SK-N-SH (cell line): ENCODE data around the gene RPA4.

Experiments
- CTCF ChIP-seq: fragments of 200-600 bp; sonication (generic); IDR thresholded peaks from 2 replicates; pipeline ENCODE4 v1.6.1; 2017; ENCODE audit warnings: antibody characterized with exemption, mild to moderate bottlenecking, moderate library complexity
- EP300 ChIP-seq, 2 experiments: IDR thresholded peaks; 2 replicates each; pipeline versions ENCODE4 v1.4.0 to v1.6.1; 2012; ENCODE audit warnings: borderline replicate concordance in 1 of 2, low read depth in 1 of 2, low read length in 1 of 2
- EZH2phosphoT487 ChIP-seq: fragments of 200-600 bp; sonication (generic); IDR thresholded peaks from 2 replicates; pipeline ENCODE4 v1.6.1; 2017; ENCODE audit warnings: low read depth, mixed run types, mild to moderate bottlenecking, antibody characterized with exemption, moderate library complexity, borderline replicate concordance
- MXI1 ChIP-seq: IDR thresholded peaks from 2 replicates; pipeline ENCODE4 v1.6.1; 2012; ENCODE audit warnings: mild to moderate bottlenecking, low read depth, low read length, improper control_type of control experiment
- NFIC ChIP-seq: IDR thresholded peaks from 2 replicates; pipeline ENCODE4 v1.4.0; 2012; ENCODE audit warnings: borderline replicate concordance
- REST ChIP-seq: IDR thresholded peaks from 2 replicates; pipeline ENCODE4 v1.6.1; 2012; ENCODE audit warnings: mild to moderate bottlenecking, low read depth, low read length, moderate library complexity
- SIN3A ChIP-seq: IDR thresholded peaks from 2 replicates; pipeline ENCODE4 v1.6.1; 2012; ENCODE audit warnings: low read depth, mild to moderate bottlenecking, low read length, moderate library complexity, borderline replicate concordance
- TCF12 ChIP-seq: IDR thresholded peaks from 2 replicates; pipeline ENCODE4 v1.4.0; 2012
- TF ChIP-seq, protein P1 (sequence below): IDR thresholded peaks from 2 replicates; pipeline ENCODE4; 2012

- TF ChIP-seq CTCF (no peak), SIN3A (no peak), REST (no peak), NFIC (no peak), EZH2phosphoT487 (no peak), MXI1 (no peak), TCF12 (no peak), EP300 (IDR thresholded peaks at IDR 0.05; ENCODE audit: borderline replicate concordance in 1 of 2, low read depth in 1 of 2, low read length in 1 of 2) (no peak)
- TF ChIP-seq, protein P1, sequence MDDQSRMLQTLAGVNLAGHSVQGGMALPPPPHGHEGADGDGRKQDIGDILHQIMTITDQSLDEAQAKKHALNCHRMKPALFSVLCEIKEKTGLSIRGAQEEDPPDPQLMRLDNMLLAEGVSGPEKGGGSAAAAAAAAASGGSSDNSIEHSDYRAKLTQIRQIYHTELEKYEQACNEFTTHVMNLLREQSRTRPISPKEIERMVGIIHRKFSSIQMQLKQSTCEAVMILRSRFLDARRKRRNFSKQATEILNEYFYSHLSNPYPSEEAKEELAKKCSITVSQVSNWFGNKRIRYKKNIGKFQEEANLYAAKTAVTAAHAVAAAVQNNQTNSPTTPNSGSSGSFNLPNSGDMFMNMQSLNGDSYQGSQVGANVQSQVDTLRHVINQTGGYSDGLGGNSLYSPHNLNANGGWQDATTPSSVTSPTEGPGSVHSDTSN, result no peak
Observed at GRCh38 chrX:96861661-96862060, 22.0 kb upstream of the RPA4 start.
